Mesenchymal stem cell (in vitro differentiated cells and primary cell): ENCODE results near the gene TRPM3.

Source experiments
- DNase-seq: peaks from one replicate; pipeline ENCODE4 v3.0.0-alpha.2; 2013
- H2AFZ ChIP-seq: one replicate; pipeline ENCODE4 v1.6.1; 2013; ENCODE audit warnings: low read depth, mild to moderate bottlenecking, control low read depth, inconsistent platforms, low read length, moderate library complexity
- H2AK5ac ChIP-seq: 2 replicates; pipeline ENCODE4 v1.6.1; 2013; ENCODE audit warnings: low read length, moderate library complexity, mild to moderate bottlenecking, inconsistent platforms; ENCODE audit not compliant: severe bottlenecking
- H2BK120ac ChIP-seq: one replicate; pipeline ENCODE4 v1.6.1; 2013; ENCODE audit warnings: low read depth, mild to moderate bottlenecking, inconsistent platforms, low read length, moderate library complexity
- H2BK12ac ChIP-seq, 2 experiments: one replicate each; pipeline ENCODE4 v1.6.1; 2013; ENCODE audit warnings: inconsistent platforms in 2 of 2, low read length in 2 of 2, mild to moderate bottlenecking in 2 of 2, moderate library complexity in 2 of 2, control low read depth in 1 of 2
- H2BK15ac ChIP-seq: one replicate; pipeline ENCODE4 v1.6.1; 2013; ENCODE audit warnings: mild to moderate bottlenecking, low read depth, inconsistent platforms; ENCODE audit not compliant: poor library complexity, severe bottlenecking
- H2BK5ac ChIP-seq: 2 replicates; pipeline ENCODE4 v1.6.1; 2013; ENCODE audit warnings: low read depth, mild to moderate bottlenecking, low read length, control low read depth, inconsistent platforms; ENCODE audit not compliant: poor library complexity, severe bottlenecking
- H3K14ac ChIP-seq, 2 experiments: one replicate each; pipeline ENCODE4 v1.6.1; 2013; ENCODE audit warnings: inconsistent platforms in 2 of 2, low read length in 2 of 2, control low read depth in 1 of 2, mild to moderate bottlenecking in 1 of 2, moderate library complexity in 1 of 2
- H3K18ac ChIP-seq, 2 experiments: one replicate each; pipeline ENCODE4 v1.6.1; 2013; ENCODE audit warnings: inconsistent platforms in 2 of 2, low read length in 2 of 2, control low read depth in 1 of 2, low read depth in 1 of 2, mild to moderate bottlenecking in 1 of 2
- H3K23ac ChIP-seq, 2 experiments: one replicate each; pipeline ENCODE4 v1.6.1; 2013; ENCODE audit warnings: inconsistent platforms in 2 of 2, low read length in 2 of 2, mild to moderate bottlenecking in 2 of 2, moderate library complexity in 2 of 2, control low read depth in 1 of 2
- H3K27ac ChIP-seq: 2 replicates; pipeline ENCODE4 v1.5.1; 2013; ENCODE audit warnings: mild to moderate bottlenecking, moderate library complexity, low read length, control low read depth, inconsistent platforms; ENCODE audit not compliant: poor library complexity, severe bottlenecking
- H3K27me3 ChIP-seq, 2 experiments: 2 replicates each; pipeline versions ENCODE4 v1.6.1 to v1.7.0; 2013; ENCODE audit warnings: low read length in 2 of 2, mild to moderate bottlenecking in 2 of 2, moderate library complexity in 2 of 2, control low read depth in 1 of 2, inconsistent platforms in 1 of 2; ENCODE audit not compliant: control insufficient read depth in 1 of 2, insufficient read depth in 1 of 2
- H3K36me3 ChIP-seq, 2 experiments: 2 replicates each; pipeline versions ENCODE4 v1.6.1 to v1.7.0; 2013; ENCODE audit warnings: low read length in 2 of 2, control low read depth in 1 of 2, inconsistent platforms in 1 of 2, low read depth in 1 of 2, mild to moderate bottlenecking in 1 of 2; ENCODE audit not compliant: insufficient read depth in 2 of 2, control insufficient read depth in 1 of 2
- H3K4ac ChIP-seq, 2 experiments: one replicate each; pipeline ENCODE4 v1.6.1; 2013; ENCODE audit warnings: inconsistent platforms in 2 of 2, low read length in 2 of 2, mild to moderate bottlenecking in 2 of 2, moderate library complexity in 2 of 2, control low read depth in 1 of 2, low read depth in 1 of 2
- H3K4me1 ChIP-seq: 2 replicates; pipeline ENCODE4 v1.6.1; 2013; ENCODE audit warnings: low read depth, low read length, control low read depth; ENCODE audit not compliant: control insufficient read depth, insufficient read depth
- H3K4me2 ChIP-seq: 2 replicates; pipeline ENCODE4 v1.6.1; 2013; ENCODE audit warnings: low read length, mild to moderate bottlenecking, inconsistent platforms; ENCODE audit not compliant: poor library complexity, severe bottlenecking
- H3K4me3 ChIP-seq, 2 experiments: 2 replicates each; pipeline versions ENCODE4 v1.5.1 to v1.7.0; 2013; ENCODE audit warnings: low read length in 2 of 2, mild to moderate bottlenecking in 2 of 2, control low read depth in 1 of 2, low read depth in 1 of 2; ENCODE audit not compliant: insufficient read depth in 1 of 2
- H3K79me1 ChIP-seq: replicated peaks from 2 replicates; pipeline ENCODE4 v1.6.1; 2013; ENCODE audit warnings: mild to moderate bottlenecking, control low read depth, low read length, inconsistent platforms; ENCODE audit not compliant: poor library complexity, severe bottlenecking
- H3K9ac ChIP-seq: 2 replicates; pipeline ENCODE4 v1.7.0; 2013; ENCODE audit warnings: mild to moderate bottlenecking, low read length, moderate library complexity
- H3K9me3 ChIP-seq: 2 replicates; pipeline ENCODE4 v1.7.0; 2013; ENCODE audit warnings: mild to moderate bottlenecking, low read length; ENCODE audit not compliant: control insufficient read depth
- H4K8ac ChIP-seq: one replicate; pipeline ENCODE4 v1.6.1; 2013; ENCODE audit warnings: inconsistent platforms, mild to moderate bottlenecking, low read length, moderate library complexity
- H4K91ac ChIP-seq: one replicate; pipeline ENCODE4 v1.6.1; 2013; ENCODE audit warnings: mild to moderate bottlenecking, low read length, inconsistent platforms
- WGBS: methylation state at CpG from one replicate; pipeline ENCODE4 v1.1.7; 2013; ENCODE audit warnings: mixed read lengths; 5-methylcytosine and 5-hydroxymethylcytosine counted together

TRPM3 gene

DNA sequence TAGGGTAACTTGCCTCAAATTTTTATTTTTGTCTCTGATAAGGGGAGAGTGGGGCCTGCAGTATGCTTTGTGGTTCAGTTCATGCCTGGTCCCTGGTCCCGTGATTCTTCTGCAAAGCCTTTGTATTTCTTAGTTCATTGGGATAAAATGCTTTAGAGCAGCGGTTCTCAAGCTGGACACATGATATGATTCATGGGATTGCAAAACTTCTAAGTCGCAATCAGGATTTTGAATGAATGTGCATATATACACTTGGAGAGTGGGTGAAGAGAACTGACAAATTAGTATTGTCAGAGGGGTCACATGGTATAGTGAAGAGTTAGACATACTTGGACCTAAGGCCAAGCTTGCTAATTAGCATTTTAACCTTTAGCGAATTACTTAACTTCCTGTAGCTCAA, 441.6 kb downstream of the TRPM3 start:
- H2BK12ac ChIP-seq, result no peak overlapping the region
- WGBS, result 80% methylated on average over 3 of the region's 4 CpGs
- H3K18ac ChIP-seq, result no peak overlapping the region
- no peaks in the 10 kb centered on the region for H3K27me3 ChIP-seq
- H4K91ac ChIP-seq, result no peak overlapping the region
- no peak overlapping the region for H2BK5ac ChIP-seq
- H3K4me2 ChIP-seq, result no peak overlapping the region
- DNase-seq, result no peak
- H2AK5ac ChIP-seq, result no peak overlapping the region
- H2BK120ac ChIP-seq, result no peak overlapping the region
- no peak overlapping the region for H3K14ac ChIP-seq
- H2AFZ ChIP-seq, result no peak overlapping the region
- no peak overlapping the region for H3K4ac ChIP-seq
- H2BK15ac ChIP-seq, result no peak overlapping the region
- no peak overlapping the region for H3K4me3 ChIP-seq
- H3K27ac ChIP-seq, result no peak overlapping the region
- H3K79me1 ChIP-seq, result no peaks in the 10 kb centered on the region
- H3K9me3 ChIP-seq, result no peaks in the 10 kb centered on the region
- no peaks in the 10 kb centered on the region for H3K4me1 ChIP-seq
- H4K8ac ChIP-seq, result no peak overlapping the region
- no peak overlapping the region for H3K9ac ChIP-seq
- no peak overlapping the region for H3K23ac ChIP-seq
- no peaks in the 10 kb centered on the region for H3K36me3 ChIP-seq

DNA sequence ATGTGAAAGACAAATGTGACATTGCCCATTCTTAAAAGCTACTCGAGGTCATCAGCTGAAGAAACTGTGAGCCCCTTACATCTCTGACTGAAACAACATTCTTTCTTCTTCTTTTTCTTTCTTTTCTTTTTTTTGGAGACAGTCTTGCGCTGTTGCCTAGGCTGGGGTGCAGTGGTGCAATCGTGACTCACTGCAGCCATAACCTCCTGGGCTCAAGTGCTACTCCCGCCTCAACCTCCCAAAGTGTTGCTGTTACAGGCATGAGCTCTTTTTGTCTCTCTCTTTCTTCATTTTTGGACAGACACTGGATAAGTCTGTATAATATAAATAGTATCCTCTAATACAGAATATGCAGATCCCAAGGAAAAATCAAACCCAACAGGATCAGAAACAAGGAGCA, 443.3 kb downstream of the TRPM3 start:
- Histone ChIP-seq H4K91ac (no peak overlapping the region), H2BK5ac (no peak overlapping the region), H2AFZ (no peak overlapping the region), H3K9ac (peak overlapping the region; percentile 35), H3K27me3 (no peaks in the 10 kb centered on the region), H3K36me3 (no peaks in the 10 kb centered on the region), H3K23ac (no peak overlapping the region), H3K27ac (no peak overlapping the region), H3K4ac (no peak overlapping the region), H3K4me2 (no peak overlapping the region), H2BK12ac (no peak overlapping the region), H2BK120ac (no peak overlapping the region), H2AK5ac (no peak overlapping the region), H2BK15ac (no peak overlapping the region), H3K14ac (no peak overlapping the region), H3K4me3 (peak overlapping the region in 1 of 2 experiments; percentile 6), H3K79me1 (no peaks in the 10 kb centered on the region), H3K9me3 (no peaks in the 10 kb centered on the region), H3K4me1 (no peaks in the 10 kb centered on the region), H3K18ac (no peak overlapping the region), H4K8ac (no peak overlapping the region)
- WGBS, result 76% methylated on average over 4 of the region's 4 CpGs
- no peak for DNase-seq

DNA sequence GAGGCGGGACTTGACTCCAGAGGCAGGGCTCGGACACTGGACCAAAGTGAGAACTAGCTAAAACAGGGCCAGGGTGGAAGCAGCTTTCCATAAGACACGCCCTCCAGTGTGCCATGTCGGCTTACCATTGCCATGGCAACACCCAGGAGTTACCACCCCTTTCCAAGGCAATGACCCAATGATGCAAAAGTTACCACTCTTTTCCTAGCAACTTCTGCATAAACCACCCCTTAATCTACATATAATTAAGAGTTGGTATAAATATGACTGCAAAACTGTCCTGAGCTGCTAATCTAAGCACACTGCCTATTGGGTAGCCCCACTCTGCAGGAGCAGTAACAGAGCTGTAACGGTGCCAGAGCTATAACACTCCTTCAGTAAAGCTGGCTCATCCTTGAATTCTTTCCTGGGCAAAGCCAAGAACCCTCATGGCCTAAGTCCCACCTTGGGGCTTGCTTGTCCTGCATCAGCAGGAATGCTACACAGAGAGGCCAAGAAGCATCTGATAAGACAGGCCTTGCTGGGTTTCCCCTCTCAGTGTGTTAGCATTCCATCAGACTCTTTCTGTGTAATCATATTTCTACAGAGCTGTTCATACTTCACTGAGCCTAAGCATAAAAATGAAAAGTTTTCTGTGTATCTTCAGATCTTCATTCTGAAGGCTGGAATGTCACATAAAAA, 444.2 kb downstream of the TRPM3 start:
- H3K9me3 ChIP-seq, result no peaks in the 10 kb centered on the region
- H3K9ac ChIP-seq, result no peak overlapping the region
- H3K4me3 ChIP-seq, result no peak overlapping the region
- no peak overlapping the region for H3K4ac ChIP-seq
- H3K79me1 ChIP-seq, result no peaks in the 10 kb centered on the region
- no peak overlapping the region for H3K18ac ChIP-seq
- no peak overlapping the region for H3K14ac ChIP-seq
- H2BK5ac ChIP-seq, result no peak overlapping the region
- no peak overlapping the region for H2BK15ac ChIP-seq
- H3K23ac ChIP-seq, result no peak overlapping the region
- DNase-seq, result no peak
- H3K27ac ChIP-seq, result no peak overlapping the region
- H4K8ac ChIP-seq, result peak overlapping the region; percentile 41
- H4K91ac ChIP-seq, result no peak overlapping the region
- no peak overlapping the region for H2BK120ac ChIP-seq
- WGBS, result 72% methylated on average over 5 of the region's 5 CpGs
- no peaks in the 10 kb centered on the region for H3K27me3 ChIP-seq
- H3K36me3 ChIP-seq, result no peaks in the 10 kb centered on the region
- H2BK12ac ChIP-seq, result no peak overlapping the region
- H2AFZ ChIP-seq, result no peak overlapping the region
- H2AK5ac ChIP-seq, result no peak overlapping the region
- no peaks in the 10 kb centered on the region for H3K4me1 ChIP-seq
- no peak overlapping the region for H3K4me2 ChIP-seq

DNA sequence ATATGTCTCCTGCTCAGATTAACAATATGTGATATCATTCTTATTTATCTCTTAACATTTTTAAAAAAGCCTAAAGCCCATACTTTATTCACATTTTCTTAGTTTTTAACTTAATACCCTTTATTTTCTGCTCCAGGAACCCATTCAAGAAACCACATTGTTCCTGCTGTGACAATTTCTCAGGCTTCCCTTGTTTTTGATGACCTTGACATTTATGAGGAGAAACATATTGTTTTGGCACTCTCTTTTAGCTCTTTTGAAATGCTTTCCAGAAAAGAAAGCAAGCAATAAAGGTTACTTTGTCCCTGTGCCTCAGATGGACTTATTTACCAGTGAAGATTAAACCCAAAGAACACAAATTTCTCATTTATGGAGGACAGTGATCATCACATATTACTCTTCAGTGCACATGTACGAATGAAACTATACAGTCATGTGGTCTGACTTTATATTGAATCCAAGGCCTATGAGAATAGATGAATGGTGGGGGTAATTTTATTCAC, 445.5 kb downstream of the TRPM3 start:
- Histone ChIP-seq H3K18ac (no peak overlapping the region), H3K27ac (no peak overlapping the region), H2BK15ac (no peak overlapping the region), H2AK5ac (no peak overlapping the region), H4K91ac (no peak overlapping the region), H3K14ac (no peak overlapping the region), H3K23ac (no peak overlapping the region), H2BK12ac (no peak overlapping the region), H3K4me3 (no peak overlapping the region), H2BK120ac (no peak overlapping the region), H3K79me1 (no peaks in the 10 kb centered on the region), H4K8ac (no peak overlapping the region), H3K27me3 (no peaks in the 10 kb centered on the region), H2BK5ac (no peak overlapping the region), H3K4me1 (no peaks in the 10 kb centered on the region), H3K9ac (no peak overlapping the region), H3K4me2 (no peak overlapping the region), H3K36me3 (no peaks in the 10 kb centered on the region), H3K4ac (no peak overlapping the region), H2AFZ (no peak overlapping the region), H3K9me3 (no peaks in the 10 kb centered on the region)
- DNase-seq, result no peak
- 91% methylated on average over 1 of the region's 1 CpG for WGBS
